ENCODE measurements around the gene AK3. TPM values are rescaled to one million over a fixed set of nuclear protein-coding genes. Genes with fewer than 3 reads are reported as not detected.

Gene AK3
- total and polyA plus RNA-seq, 9 of the 15 experiments (the other 6 are each of a cell fraction or from before 2014, with no cell fraction given) = 12.2 to 78.6 (median 41.8) TPM

- peak; percentile 20; the same call in 1 of the 2 replicates for TF ChIP-seq ZNF316 (IDR thresholded peaks at IDR 0.05)
- TF ChIP-seq POLR2AphosphoS5 (IDR thresholded peaks at IDR 0.05; ENCODE audit: control insufficient read depth, insufficient read depth, low read depth, low read length) = no peak
Observed at GRCh38 chr9:4680750-4681149, 60.3 kb downstream of the AK3 start (continued).

- DNase-seq (ENCODE audit: extremely low read depth in 1 of 4, low spot score in 3 of 4) (peak in 1 of 4 experiments; percentile 29), ATAC-seq (peak; percentile 50), FAIRE-seq (peak; percentile 75)
- Histone ChIP-seq H3K27me3 (ENCODE audit: control insufficient read depth in 2 of 2, insufficient read depth in 2 of 2, low read length in 2 of 2) (no peaks in the 10 kb centered on the region), H3K36me3 (ENCODE audit: control insufficient read depth, insufficient read depth, low read length) (peaks cover 13% of the 10 kb centered on the region; the same call in 2 of the 3 replicates), H3K4me1 (replicated peaks in 1 of 2; ENCODE audit: control insufficient read depth in 2 of 2, insufficient read depth in 2 of 2, low read length in 2 of 2) (peaks cover 0 to 20% of the 10 kb centered on the region in 2 experiments; a peak in 4 of 5 replicates), H3K4me3 (peak overlapping the region; percentile 80), H4K20me1 (replicated peaks; ENCODE audit: control insufficient read depth, insufficient read depth, low read length) (no peaks in the 10 kb centered on the region), H3K9me3 (replicated peaks; ENCODE audit: control insufficient read depth, insufficient read depth, low read depth, low read length) (no peaks in the 10 kb centered on the region), H3K9ac (ENCODE audit: insufficient read depth in 1 of 2, low read depth in 2 of 2, low read length in 2 of 2) (peak overlapping the region; percentile 95 to 97), H3K4me2 (ENCODE audit: insufficient read depth, low read length) (peak overlapping the region; percentile 97), H2AFZ (ENCODE audit: low read depth, low read length) (peak overlapping the region; percentile 80), H3K27ac (ENCODE audit: extremely low read depth, low read depth, low read length) (peak overlapping the region; percentile 94), H3K9me1 (ENCODE audit: control insufficient read depth, insufficient read depth, low read length) (no peaks in the 10 kb centered on the region), H3K79me2 (ENCODE audit: control insufficient read depth, insufficient read depth, low read length) (peaks cover 43% of the 10 kb centered on the region)
- TF ChIP-seq ZBTB1 (CRISPR knock-in tag; IDR thresholded peaks at IDR 0.05; ENCODE audit: borderline replicate concordance, low read depth) (no peak), CBX1 (IDR thresholded peaks at IDR 0.05; ENCODE audit: low read depth) (no peak), MTA3 (IDR thresholded peaks at IDR 0.05; ENCODE audit: borderline replicate concordance) (no peak), XRCC3 (IDR thresholded peaks at IDR 0.05) (no peak), KDM2B (CRISPR knock-in tag; IDR thresholded peaks at IDR 0.05) (no peak), TCFL5 (CRISPR knock-in tag; conservative IDR thresholded peaks at IDR 0.05) (no peak), ZNF140 (CRISPR knock-in tag; IDR thresholded peaks at IDR 0.05) (no peak), ZNF324 (CRISPR knock-in tag; IDR thresholded peaks at IDR 0.05) (no peak)
- WGBS (ENCODE audit: insufficient coverage, low coverage, missing lambda C conversion rate) = 0% methylated on average over 9 of the region's 10 CpGs
- POLR2A ChIA-PET = no interaction called here
- no TSS peak for BruUV-seq (replicated peaks)
- CTCF ChIA-PET (ENCODE audit: low intra/inter-chr PET ratio) = interaction anchor here (0.5 kb wide), 1 partner anchor 12 kb away, joined by 3 read pairs; no protein-coding TSS in a partner anchor
- intact Hi-C loops (cut with micrococcal nuclease) = no loop called here
- in situ Hi-C loops (cut with MboI) = no loop called here
Observed at GRCh38 chr9:4680173-4680525, 60.9 kb downstream of the AK3 start.

Measured in K562 (cell line).